Measurements from ENCODE around the gene SMIM7. TPM values are rescaled to one million over a fixed set of nuclear protein-coding genes. Genes with fewer than 3 reads are reported as not detected.

Gene SMIM7
- total RNA-seq, 1 experiment from 2014 or later, result 77.6 TPM

- TF ChIP-seq CTCF (conservative IDR thresholded peaks at IDR 0.05), result no peak
- Histone ChIP-seq H3K56ac (ENCODE audit: insufficient read length, low read depth, low read length) (no peak overlapping the region), H2BK12ac (ENCODE audit: insufficient read length, low read depth, low read length) (no peak overlapping the region), H4K91ac (ENCODE audit: insufficient read length, low read depth, low read length) (no peak overlapping the region), H3K27me3 (ENCODE audit: insufficient read depth, low read length) (no peaks in the 10 kb centered on the region), H2AK5ac (ENCODE audit: insufficient read length, low read length) (no peak overlapping the region), H3K27ac (ENCODE audit: insufficient read length, low read depth, low read length) (no peak overlapping the region), H3K79me2 (ENCODE audit: insufficient read depth, low read length) (peaks cover 36% of the 10 kb centered on the region; the same call in 1 of the 2 replicates), H3K79me1 (ENCODE audit: insufficient read depth, low read depth, low read length, poor library complexity, severe bottlenecking) (peaks cover 8% of the 10 kb centered on the region), H2BK120ac (ENCODE audit: low read depth, low read length, poor library complexity, severe bottlenecking) (no peak overlapping the region), H3K9me3 (ENCODE audit: control insufficient read depth, low read depth, low read length) (no peaks in the 10 kb centered on the region), H3K23ac (ENCODE audit: insufficient read length, low read depth, low read length) (no peak overlapping the region), H3K14ac (ENCODE audit: insufficient read depth, low read length) (no peak overlapping the region; the same call in 1 of the 2 replicates), H3K4me1 (ENCODE audit: insufficient read depth, low read length) (no peaks in the 10 kb centered on the region), H3K18ac (ENCODE audit: insufficient read length, low read depth, low read length) (no peak overlapping the region), H4K20me1 (ENCODE audit: control insufficient read depth, insufficient read depth, insufficient read length) (no peaks in the 10 kb centered on the region), H3K4ac (ENCODE audit: low read depth, low read length) (no peak overlapping the region), H2AFZ (ENCODE audit: low read length) (no peak overlapping the region), H4K5ac (ENCODE audit: insufficient read length, low read depth, low read length) (no peak overlapping the region), H3K23me2 (ENCODE audit: insufficient read length, low read depth, low read length, poor library complexity, severe bottlenecking) (peaks cover 9% of the 10 kb centered on the region), H2BK20ac (ENCODE audit: low read depth, low read length, poor library complexity, severe bottlenecking) (no peak overlapping the region), H2BK15ac (ENCODE audit: low read depth, low read length) (no peak overlapping the region), H4K8ac (replicated peaks; ENCODE audit: insufficient read length, low read depth, low read length) (no peak overlapping the region), H3T11ph (ENCODE audit: low read length) (no peak overlapping the region), H3K4me2 (ENCODE audit: insufficient read depth, insufficient read length, low read length) (peak overlapping the region; percentile 92), H2BK5ac (ENCODE audit: insufficient read length, low read length) (no peak overlapping the region), H3K9ac (ENCODE audit: extremely low read depth, insufficient read length, low read length) (peak overlapping the region; percentile 73)
- H3K27ac Mint-ChIP-seq, result peak overlapping the region; percentile 64 to 94 (median 82); a peak in 6 of 7 replicates
- peak overlapping the region; percentile 86 to 94 for H3K4me3 Mint-ChIP-seq
- H3K36me3 Mint-ChIP-seq (ENCODE audit: insufficient read depth in 1 of 3, low read depth in 3 of 3), result peaks cover 4 to 21% (median 17%) of the 10 kb centered on the region in 3 experiments; a peak in 5 of 7 replicates
- H3K9me3 Mint-ChIP-seq, result no peaks in the 10 kb centered on the region
- no peaks in the 10 kb centered on the region for H3K27me3 Mint-ChIP-seq (ENCODE audit: low read depth)
- peaks cover 28 to 30% of the 10 kb centered on the region in 2 experiments for H3K4me1 Mint-ChIP-seq
- WGBS (ENCODE audit: extremely low coverage, insufficient read length, low lambda C conversion rate), result no CpG with 5 or more reads among the region's 52 CpGs
- DNase-seq, result no peak
Measured at GRCh38 chr19:16627193-16627927, 32.6 kb downstream of the SMIM7 start.

Measured in H9 (cell line).